Left ventricle myocardium superior (tissue), 1 donor: ENCODE results near the gene UBAC1. TPM values are rescaled to one million over a fixed set of nuclear protein-coding genes. Genes with fewer than 3 reads are reported as not detected.
A peak's percentile ranks its signal among the peaks of the same experiment; 100 is the strongest.
"Not testable (repeated sequence)": the region's sequence is repeated elsewhere in the genome, so short reads cannot be mapped to it uniquely, and the experiment has no call there.

Source experiments
- ATAC-seq: fragments of 200-7000 bp; cut with Tn5 transposase; one replicate; pipeline ENCODE4 v1.9.1; 2020; ENCODE audit warnings: mild to moderate bottlenecking, moderate library complexity
- DNase-seq: peaks from one replicate; pipeline ENCODE4 v3.0.0-alpha.2; 2020
- intact Hi-C: fragments of 100-400 bp; cut with micrococcal nuclease; formaldehyde crosslinking; loops from one replicate; pipeline ENCODE4 v1.11.0; 2022
- total RNA-seq: library from RNA; stranded (reverse); fragmentation: NEBNext Ultra II Directional; extraction: Animal tissue kit (Norgen Biotek cat#: 25700); gene quantifications from one replicate; pipeline ENCODE4 v1.2.1, GENCODE V29; 2021
- donor health status: DM: no; HTN: yes; CAD: no; lungs with severe emphysema.

The UBAC1 gene
- total RNA-seq, 1 donor from 2014 or later, result 116 TPM

DNA sequence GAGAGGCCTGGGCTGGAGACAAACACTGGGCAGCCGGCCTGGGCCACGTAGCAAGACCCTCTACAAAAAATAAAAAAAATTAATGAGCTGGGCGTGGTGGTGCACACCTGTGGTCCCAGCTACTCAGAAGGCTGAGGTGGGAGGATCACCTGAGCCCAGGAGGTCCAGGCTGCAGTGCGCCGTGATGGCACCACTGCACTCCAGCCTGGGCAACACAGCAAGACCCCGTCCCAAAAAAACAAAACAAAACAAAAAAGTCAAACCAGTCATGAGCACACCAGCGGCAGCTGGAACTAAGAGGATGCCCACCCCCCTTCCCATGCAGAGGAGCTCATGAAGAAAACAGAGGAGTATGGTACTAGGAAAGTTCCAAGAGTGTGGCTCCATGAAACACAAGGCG lies 2.2 kb upstream of the UBAC1 start:
- DNase-seq (no peak), ATAC-seq (no peak)
- intact Hi-C loops, result no loop called here

DNA sequence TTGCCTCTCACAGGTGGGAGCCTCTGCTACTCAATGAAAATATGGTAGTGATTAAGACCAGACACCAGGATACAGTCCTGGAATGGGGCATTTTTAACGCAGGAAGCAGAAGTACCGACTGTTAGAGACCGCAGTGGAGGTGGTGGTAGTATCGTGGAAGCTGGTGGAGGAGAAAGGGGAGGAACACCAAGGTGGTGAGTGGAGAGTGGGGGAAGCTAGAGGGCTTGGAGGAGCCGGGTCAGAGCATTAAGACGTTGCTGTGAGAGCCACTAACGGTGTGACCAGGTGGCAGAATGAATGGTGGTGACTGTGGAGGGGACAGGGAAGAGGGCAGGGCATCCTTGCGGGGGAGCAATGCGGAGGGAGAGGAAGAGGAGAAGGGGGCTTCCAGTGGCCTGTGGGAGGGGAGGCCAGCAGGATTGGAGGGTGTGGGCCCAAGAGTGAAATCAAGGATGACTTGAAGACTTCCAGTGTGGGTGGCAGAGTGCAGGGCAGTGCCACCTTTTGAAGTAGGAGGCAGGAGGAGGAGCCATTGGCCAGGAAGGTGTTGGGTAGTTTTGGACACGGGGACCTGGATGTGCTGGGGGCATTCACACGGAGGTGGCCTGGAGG lies 1.6 kb upstream of the UBAC1 start:
- intact Hi-C loops, result no loop called here
- ATAC-seq (no peak), DNase-seq (no peak)

DNA sequence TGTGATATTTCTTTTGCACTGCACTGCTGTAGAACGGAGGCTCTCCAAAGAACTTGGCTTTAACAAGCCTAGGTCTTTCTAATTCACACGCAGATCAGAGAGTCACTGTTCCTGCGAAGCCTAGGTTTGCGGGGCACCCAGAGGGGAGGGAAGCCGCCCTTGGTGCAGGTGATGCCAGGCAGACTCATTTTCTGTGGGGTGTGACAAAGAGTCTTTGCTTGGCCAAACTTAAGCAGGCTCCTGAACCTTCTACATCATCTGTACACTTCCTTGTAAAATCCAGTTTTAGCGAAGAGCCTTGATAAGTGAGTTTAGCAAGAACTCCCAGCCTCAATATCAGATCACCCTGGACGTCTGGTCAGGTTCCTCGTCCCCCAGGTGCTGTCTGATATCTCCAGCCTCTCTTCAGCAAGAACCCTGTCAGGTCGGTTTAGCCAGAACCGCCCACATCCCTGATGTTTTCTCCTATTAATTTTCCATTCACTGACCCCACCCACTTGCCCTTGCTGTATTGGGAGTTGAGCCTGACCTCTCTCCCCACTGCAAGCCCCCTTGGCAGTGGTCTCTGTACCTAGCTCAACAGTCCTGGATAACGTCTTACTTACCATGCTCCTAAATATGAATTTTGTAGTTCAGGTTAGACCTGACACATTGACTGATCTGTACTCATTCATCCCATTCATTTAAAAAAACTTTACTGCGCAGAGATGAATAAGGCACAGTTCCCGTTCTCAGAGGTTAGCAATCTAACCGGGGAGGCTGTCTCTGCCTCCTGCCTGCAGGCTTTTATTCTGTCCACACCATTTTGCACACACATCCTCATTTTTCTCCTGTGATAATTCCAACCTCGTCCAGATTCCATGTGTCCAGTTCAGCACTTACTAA lies 880 bp upstream of the UBAC1 start:
- ATAC-seq, result no peak
- intact Hi-C loops, result no loop called here

DNA sequence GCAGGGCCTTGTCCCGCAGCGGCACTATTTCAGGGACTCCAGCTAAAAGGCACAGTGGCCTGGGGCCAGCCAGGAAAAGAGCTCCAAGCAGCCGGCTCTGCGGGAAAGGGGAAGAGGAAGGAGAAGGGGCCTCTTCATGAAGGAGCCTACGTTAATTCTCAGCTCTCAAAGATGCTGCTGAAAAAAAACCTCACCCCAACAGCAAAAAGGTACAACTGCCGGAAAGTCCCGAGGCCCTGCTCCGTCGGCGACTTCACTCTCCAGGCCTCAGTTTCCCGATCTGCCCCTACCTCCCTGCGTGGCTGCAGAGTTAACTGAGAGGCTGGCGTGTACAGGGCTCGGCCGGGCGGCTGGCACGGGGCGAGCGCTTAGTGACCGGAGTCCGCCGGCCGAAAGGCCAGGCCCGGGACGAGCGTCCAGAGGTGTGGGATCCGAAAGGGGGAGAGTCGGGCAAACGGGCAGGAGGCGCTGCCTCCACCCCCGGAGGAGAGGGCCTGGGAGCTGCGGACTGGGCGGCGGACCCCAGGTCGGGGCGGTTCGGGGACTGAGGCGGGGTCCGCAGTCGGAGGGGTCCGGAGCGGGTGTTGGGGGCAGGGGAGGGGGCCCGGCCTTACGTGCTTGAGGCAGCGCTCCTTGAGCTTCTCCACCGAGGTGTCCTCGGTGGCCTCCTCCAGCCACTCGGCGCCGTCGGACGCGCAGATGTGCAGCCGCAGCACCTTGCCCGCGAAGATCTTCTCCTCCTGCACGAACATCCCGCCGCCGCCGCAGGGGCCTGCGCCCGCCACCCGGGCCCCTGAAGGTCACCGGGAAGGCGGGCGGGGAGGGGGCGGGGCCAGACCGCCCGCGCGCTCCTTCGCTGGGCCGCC lies 529 bp downstream of the UBAC1 start:
- no peak for DNase-seq
- peak; percentile 32 for ATAC-seq
- intact Hi-C loops, result no loop called here

More for the DNA sequence above, 880 bp upstream of the UBAC1 start:
- no peak for DNase-seq

DNA sequence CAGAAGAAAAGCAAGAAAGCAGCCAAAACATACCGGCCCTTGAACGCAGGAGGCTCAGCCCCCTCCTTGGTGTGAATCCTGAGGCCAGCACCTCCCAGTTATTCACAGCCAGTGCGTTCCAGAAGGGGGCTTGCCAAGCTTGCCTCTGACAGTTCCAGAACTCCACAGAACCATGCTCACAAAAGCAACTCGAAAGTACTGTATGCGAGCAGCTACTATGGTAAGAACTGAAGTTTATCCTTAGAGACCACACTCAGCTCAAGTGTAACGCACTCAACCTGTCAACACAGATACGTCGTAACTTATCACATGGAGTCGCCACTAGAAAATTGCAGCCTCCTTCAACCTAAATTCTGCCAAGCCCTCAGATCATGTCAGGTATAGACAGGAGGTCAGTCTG lies 1.4 kb downstream of the UBAC1 start:
- intact Hi-C loops, result no loop called here
- ATAC-seq, result peak; percentile 14
- DNase-seq, result no peak

DNA sequence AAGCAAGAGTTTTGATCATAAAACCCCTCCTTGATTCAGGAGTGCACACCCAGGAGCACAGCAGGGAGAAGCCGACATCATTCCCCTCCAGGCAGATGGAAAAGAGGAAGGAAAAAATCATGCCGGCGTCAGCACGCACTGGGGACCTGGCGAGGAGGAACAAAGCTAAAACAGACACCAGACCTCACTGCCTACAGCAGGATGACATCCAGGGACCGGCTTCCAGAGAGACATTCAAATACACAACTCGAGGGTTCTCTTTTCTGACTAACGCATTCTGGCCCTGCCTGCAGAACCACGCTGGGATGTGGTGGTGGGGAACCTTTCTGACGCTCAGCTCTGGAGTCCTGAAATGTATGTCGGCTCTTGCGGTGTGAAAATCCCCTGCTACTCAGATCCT lies 2.7 kb downstream of the UBAC1 start:
- intact Hi-C loops, result no loop called here
- ATAC-seq (no peak), DNase-seq (no peak)

DNA sequence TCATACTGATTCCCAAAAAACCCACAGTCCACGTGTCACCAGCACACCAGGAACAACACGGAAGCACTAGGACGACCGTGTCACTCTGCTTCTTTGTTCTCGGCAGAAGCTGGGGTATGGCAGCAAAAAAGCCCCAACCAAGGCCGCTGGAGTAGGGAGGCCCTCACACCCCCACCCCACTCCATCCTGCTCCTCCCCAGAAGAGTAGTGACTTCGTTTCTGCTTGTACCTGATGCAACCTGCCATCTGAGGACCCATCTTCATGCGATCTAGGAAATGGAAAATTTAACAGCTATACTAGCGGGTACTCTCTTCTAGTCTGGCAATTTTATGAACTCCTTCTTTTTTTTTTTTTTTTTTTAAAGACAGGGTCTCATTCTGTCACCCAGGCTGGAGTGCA lies 3.7 kb downstream of the UBAC1 start:
- intact Hi-C loops, result no loop called here
- no peak for ATAC-seq
- DNase-seq, result no peak

DNA sequence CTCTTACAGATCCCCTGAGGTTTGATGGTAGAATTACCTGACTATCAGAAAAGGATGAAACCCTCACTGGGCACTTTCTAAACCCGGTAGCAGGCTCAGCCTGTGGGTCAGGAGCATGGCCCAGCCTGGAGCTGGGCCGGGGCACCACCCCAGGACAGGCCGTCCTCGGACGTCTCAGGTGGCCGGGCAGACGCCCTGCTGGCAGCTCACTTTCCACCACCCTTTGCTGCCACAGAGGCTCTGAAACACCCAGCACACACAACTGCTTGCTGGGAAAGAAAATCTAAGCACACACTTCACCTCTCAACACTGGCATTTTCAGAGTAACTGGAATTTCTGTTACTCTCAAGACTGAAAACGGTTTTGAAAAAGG lies 4.4 kb downstream of the UBAC1 start:
- intact Hi-C loops, result no loop called here
- DNase-seq (peak; percentile 55), ATAC-seq (peak; percentile 35)

DNA sequence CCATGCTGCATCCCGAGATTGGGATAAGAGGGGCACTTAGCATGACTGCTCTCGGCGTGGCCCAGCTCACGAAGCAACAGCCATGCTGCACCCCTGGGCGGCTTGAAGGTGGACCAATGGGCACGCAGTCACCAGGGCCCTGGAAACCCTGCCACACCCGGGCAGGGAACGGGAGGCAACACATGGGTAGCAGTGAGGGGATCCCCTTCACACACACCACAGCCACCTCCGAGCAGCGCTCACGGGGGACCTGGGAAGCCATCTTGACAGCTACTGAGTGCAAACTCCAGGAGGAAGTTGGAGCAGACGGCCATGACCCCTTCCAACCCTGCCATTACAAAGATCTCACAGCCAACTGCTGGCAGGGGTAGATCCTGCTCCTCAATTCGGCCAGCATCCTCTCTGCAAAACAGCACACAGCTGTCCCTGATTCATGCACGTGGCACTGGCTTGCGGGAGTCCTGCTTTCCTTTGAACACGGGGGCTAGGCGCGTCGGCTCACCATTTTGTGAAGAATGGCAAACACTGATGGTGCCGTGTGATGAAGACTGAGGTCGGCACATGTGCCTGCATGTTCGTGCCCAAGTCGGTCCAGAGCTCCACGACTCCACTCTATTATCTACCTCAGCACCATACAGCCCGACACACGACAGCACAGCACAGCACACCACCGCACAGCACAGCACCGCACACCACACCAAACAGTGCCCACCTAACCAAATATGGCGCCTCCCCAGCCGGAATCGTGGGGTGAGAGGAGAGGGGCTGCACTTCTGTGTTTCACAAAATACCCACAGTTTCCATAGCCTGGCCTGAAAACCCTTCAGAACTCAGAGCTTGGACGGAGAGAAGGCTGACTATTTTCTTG lies 5.0 kb downstream of the UBAC1 start:
- ATAC-seq, result peak; percentile 40
- intact Hi-C loops, result no loop called here
- DNase-seq, result no peak

DNA sequence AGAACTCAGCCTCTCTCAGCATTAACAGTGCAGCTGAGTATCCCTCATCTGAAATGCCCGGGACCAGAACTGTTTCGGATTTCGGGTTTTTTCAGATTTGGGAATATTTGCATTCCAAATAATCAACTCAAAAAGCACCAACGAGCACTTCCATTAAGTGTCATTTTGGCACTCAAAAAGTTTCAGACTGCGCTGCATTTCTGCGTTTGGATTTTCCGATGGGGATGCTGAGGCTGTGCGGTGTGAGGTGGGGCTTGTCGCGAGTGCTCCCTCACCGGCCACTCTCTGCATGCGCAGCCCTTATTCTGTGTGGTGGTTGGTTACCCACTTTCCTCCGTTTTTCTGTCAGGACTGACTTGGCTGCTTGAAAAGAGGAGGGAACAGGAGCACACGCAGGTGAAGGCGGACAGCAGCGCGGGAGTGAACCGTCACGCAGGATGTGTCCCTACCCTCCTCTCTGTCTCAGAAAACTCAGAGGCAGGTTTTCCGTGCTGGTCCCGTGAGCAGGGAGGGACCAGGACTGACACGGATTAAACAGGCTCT lies 8.4 kb downstream of the UBAC1 start:
- no peak for ATAC-seq
- DNase-seq, result no peak
- intact Hi-C loops, result no loop called here

DNA sequence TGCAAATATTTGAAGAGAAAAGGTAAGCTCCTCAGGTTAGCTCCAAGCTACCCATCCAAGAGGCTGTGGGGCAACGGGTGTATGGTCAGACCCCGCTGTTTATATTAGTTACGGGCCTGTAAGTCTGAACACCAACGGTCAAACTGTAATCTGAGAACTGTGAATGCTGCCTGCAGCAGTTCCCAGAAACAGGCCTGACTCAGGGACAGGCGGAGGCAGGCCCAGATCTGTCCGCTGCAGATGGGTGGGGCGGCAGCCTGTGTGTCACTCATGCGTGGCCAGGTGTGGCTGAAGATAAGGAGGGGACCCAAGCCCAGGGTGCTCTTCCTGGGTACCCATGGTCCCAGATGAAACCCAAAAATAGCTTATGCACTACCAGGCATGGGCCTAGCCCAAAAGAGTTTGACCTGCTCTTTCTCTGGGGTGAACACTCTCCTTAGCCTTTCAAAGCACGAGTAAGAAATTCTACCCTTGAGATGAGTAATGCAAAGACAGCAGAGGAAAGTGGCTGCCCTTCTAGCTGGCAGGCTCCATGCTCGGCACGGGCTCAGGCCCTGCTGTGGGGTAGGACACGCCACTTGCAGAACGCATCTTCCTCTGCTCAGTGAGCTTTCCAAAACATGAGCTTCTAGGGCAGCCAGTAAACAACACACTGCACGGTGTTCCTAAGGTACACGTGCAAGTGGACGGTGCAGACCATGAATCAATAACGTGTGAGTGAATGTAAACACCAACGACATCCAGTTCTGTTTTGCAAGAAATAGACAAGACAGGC lies 9.1 kb downstream of the UBAC1 start:
- intact Hi-C loops, result no loop called here
- DNase-seq (no peak), ATAC-seq (no peak)

DNA sequence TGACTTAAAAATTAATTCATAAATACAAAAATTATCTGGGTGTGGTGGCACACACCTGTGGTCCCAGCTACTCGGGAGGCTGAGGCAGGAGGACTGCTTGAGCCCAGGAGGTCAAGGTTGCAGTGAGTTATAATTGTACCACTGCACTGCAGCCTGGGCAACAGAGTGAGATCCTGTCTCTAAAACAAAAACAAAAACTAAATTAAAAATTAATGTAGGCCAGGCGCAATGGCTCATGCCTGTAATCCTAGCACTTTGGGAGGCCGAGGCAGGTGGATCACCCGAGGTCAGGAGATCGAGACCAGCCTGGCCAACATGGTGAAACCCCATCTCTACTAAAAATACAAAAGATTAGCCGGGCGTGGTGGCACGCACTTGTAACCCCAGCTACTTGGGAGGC lies 9.9 kb downstream of the UBAC1 start:
- intact Hi-C loops, DNase-seq, ATAC-seq: not testable (repeated sequence)

DNA sequence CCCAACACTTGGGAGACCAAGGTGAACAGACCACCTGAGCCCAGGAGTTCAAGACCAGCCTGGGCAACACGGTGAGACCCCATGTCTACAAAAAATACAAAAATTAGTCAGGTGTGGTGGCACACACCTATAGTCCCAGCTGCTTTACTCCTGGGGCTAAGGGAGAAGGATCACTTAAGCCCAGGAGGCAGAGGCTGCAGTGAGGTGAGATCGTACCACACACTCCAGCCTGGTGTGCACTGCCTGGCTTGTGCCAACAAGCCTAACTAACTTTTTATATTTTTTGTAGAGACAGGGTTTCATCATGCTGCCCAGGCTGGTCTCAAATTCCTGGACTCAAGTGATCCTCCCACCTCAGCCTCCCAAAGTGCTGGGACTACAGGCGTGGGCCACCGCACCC lies 10.3 kb downstream of the UBAC1 start:
- DNase-seq, ATAC-seq, intact Hi-C loops: not testable (repeated sequence)

DNA sequence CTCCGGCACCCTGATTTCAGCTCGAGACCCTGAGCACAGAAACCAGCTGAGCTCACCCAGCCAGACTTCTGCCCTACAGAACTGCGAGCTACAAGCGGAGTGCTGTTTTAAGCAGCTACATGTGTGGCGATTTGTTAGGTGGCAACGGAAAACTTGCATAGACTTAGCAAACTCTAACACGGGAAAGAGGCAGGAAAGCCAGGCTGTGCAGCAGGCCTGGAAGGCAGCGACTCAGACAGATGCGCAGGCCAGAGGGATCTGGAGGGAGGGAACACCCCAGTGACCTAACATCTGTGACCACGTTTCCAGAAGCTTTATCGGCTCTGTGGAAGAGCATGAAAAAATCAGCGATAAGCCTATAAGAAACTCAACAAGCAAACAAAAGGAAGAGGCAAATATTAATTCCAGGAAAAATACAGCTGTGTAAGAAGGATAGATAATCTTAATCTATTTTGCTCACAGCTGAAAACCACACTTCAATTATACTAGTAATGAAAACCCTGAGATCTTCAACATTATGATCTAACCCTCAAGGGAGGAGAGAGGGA lies 11.0 kb downstream of the UBAC1 start:
- ATAC-seq (peak; percentile 31), DNase-seq (no peak)
- intact Hi-C loops, result no loop called here

DNA sequence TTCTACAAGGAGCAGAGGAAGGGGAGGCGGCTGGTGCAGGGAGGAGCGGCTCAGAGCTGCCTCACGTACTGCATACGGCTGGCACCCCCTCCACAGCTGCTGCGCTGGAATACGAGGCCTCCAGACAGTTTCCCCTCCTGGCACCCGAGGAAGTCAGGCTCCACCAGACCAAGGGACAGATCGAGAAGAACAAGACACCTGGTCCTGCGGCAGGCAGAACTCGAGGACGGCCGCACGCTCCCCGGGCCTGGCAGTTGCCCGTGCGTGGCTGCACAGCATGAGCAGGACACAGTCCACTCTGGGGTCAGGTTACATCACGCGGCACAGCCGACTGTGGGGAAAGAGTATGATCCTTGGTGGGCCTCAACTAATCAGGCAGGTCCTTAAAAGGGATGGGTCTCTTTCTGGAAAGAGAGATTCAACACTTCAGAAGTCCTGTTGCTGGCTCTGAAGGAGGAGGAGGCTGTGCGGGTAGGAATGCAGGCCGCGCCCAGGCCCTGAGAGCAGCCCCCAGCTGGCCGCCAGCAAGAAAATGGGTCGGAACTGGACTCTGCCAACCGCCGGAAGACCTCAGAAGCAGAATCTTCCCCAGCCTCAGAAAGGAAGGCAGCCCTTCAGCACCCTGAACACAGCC lies 11.6 kb downstream of the UBAC1 start:
- intact Hi-C loops, result no loop called here
- DNase-seq (no peak), ATAC-seq (peak; percentile 30)

DNA sequence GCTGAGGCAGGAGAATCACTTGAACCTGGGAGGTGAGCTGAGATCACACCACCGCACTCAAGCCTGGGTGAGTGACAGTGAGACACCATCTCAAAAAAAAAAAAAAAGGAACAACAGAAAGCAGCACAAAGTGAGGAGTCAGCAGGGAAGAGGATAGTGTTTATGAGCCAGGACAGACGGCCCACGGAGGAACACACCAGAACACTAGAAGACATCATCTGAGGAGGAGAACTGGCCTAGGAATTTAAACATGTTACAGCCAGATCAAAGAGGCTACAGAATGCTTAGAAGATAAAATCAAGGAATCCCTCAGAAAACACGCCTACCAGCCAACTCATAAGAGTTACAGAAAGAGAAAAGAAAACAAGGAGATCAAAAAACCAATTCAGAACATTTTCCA lies 12.2 kb downstream of the UBAC1 start:
- intact Hi-C loops, result no loop called here
- no peak for ATAC-seq
- DNase-seq, result no peak

DNA sequence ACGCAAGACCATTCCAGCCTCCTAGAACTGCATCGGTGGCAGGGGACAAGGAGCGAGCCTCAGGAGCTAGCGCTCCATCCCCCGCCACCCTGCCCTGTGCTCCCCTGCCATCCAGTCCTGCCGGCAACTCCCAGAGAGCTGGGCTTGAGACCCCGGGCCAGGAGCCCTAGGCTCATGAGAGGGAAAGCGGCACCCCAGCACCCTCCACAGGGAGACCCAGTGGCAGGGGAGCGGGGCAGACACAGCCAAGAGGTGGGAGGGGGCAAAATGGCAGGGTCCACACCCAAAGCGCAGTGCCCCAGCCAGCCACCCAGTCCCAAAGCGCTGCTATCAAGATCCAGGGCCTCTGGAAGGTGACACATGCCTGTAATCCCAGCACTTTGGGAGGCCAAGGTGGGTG lies 12.7 kb downstream of the UBAC1 start:
- ATAC-seq (no peak), DNase-seq (no peak)
- intact Hi-C loops, result no loop called here
